Measurements from ENCODE around the gene RPL13. TPM values are rescaled to one million over a fixed set of nuclear protein-coding genes. Genes with fewer than 3 reads are reported as not detected.
"Not testable (repeated sequence)": the region's sequence is repeated elsewhere in the genome, so short reads cannot be mapped to it uniquely, and the experiment has no call there.

The RPL13 gene
- total RNA-seq, 1 donor from 2014 or later: 9,109 TPM

DNA sequence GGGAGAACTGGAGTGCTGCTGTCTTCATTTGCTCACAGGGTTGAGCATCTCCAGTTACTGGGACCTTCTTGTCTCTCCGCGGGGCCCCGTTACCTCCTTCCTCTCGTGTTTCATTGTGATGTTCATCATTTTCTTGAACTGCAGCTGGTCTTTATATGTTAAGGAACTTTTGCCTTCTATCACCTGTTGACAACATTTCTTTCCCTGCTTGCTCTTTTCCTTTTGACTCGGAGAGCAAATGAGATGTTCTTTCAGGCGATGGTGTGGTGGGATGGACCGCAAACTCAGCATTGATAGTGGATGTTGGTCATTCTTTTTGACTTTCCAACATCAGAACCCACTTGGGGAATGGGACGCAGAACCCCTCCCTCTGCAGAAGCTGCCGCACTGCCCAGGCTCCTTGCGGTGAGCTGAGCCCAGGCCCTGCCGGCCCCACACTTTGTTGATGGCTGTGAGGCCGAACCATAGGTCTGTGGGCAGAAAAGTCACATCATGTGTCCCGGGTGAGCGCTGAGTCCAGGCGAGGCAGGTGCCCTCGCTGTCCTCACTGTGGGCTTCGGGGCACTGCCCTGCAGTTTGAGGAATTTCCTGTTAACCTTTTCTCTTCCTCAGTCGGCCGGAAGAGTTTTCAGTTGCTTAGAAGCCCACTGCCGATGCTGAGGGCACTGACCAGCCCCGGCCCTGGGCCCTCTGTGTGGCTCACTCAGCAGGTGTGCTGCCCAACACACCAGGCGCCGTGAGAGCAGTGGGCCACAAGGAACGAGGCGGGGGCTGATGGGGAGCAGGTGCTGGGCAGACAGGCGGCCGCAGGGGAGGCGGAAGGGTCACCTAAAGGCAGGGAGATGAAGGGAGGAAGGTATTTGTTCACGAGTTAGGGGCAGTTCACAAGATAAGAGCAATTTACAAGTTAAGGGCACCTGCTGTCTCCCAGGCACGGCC lies 7.4 kb downstream of the RPL13 start:
- no peak for DNase-seq (ENCODE audit: low read depth)
- H3K4me3 ChIP-seq (ENCODE audit: low read depth, low read length): no peak overlapping the region
- TF ChIP-seq, protein P1, sequence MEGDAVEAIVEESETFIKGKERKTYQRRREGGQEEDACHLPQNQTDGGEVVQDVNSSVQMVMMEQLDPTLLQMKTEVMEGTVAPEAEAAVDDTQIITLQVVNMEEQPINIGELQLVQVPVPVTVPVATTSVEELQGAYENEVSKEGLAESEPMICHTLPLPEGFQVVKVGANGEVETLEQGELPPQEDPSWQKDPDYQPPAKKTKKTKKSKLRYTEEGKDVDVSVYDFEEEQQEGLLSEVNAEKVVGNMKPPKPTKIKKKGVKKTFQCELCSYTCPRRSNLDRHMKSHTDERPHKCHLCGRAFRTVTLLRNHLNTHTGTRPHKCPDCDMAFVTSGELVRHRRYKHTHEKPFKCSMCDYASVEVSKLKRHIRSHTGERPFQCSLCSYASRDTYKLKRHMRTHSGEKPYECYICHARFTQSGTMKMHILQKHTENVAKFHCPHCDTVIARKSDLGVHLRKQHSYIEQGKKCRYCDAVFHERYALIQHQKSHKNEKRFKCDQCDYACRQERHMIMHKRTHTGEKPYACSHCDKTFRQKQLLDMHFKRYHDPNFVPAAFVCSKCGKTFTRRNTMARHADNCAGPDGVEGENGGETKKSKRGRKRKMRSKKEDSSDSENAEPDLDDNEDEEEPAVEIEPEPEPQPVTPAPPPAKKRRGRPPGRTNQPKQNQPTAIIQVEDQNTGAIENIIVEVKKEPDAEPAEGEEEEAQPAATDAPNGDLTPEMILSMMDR (conservative IDR thresholded peaks at IDR 0.05; ENCODE audit: low read depth, low read length): no peak

GRCh38 chr16:89569506-89570341 lies 9.2 kb downstream of the RPL13 start:
- H3K4me3 ChIP-seq (ENCODE audit: low read depth, low read length): no peak overlapping the region
- no peak for DNase-seq (ENCODE audit: low read depth)
- TF ChIP-seq, protein P1 (conservative IDR thresholded peaks at IDR 0.05; ENCODE audit: low read depth, low read length): no peak

DNA sequence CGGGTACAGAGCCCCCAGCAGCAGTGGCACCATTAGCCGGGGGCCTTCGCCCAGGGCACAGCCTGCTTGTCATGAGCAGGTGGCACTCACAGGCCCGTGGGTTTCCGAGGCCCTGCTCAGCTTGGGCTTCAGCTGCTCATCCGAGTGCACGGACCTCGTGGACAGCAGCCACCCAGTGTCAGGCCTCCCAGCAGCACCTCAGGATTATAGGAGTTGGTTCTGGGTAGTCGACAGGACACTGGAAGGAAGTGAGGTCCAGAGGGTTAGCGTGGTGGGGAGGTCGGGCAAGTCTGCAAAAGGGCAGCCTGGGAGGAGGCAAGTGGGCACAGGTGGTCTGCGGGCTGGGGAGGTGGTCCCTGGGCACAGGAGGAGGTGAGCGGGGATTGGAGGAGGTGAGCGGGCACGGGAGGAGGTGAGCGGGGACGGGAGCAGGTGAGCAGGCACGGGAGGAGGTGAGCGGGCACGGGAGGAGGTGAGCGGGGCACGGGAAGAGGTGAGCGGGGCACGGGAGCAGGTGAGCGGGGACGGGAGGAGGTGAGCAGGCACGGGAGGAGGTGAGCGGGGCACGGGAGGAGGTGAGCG lies 10.0 kb downstream of the RPL13 start:
- no peak overlapping the region for H3K4me3 ChIP-seq (ENCODE audit: low read depth, low read length)
- no peak for DNase-seq (ENCODE audit: low read depth)
- TF ChIP-seq, protein P1 (conservative IDR thresholded peaks at IDR 0.05; ENCODE audit: low read depth, low read length): no peak

GRCh38 chr16:89570983-89571598 lies 10.6 kb downstream of the RPL13 start:
- DNase-seq (ENCODE audit: low read depth); H3K4me3 ChIP-seq (ENCODE audit: low read depth, low read length): not testable (repeated sequence)

DNA sequence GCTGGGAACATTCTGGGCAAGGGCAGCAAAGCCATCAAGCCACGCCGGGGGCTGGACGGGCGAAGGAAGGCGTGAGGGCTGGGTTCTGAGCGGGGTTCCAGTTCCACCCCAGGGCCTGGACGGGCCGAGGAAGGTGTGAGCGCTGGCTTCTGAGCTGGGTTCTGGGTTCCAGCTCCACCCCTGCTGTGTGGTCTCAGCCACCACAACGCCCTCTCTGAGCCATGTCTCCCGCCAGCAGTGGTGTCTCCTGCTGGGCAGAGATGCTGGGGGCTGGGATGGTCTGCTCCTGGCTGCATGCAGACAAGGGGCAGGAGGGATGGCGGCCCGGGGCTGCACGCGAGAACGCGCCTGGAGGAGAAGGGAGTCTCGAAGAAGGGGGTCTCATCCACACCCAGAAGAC lies 11.2 kb downstream of the RPL13 start:
- TF ChIP-seq, protein P1 (conservative IDR thresholded peaks at IDR 0.05; ENCODE audit: low read depth, low read length): no peak
- DNase-seq (ENCODE audit: low read depth): no peak
- no peak overlapping the region for H3K4me3 ChIP-seq (ENCODE audit: low read depth, low read length)

- H3K4me3 ChIP-seq (ENCODE audit: low read depth, low read length): no peak overlapping the region
- DNase-seq (ENCODE audit: low read depth): no peak
- TF ChIP-seq, protein P1 (conservative IDR thresholded peaks at IDR 0.05; ENCODE audit: low read depth, low read length): no peak
These were observed 11.6 kb downstream of the RPL13 start for GRCh38 chr16:89572073-89572484.
